ENCODE data around the gene KRTAP19-8. TPM values are rescaled to one million over a fixed set of nuclear protein-coding genes. Genes with fewer than 3 reads are reported as not detected.

KRTAP19-8 gene
- total RNA-seq, 1 experiment from 2014 or later: not detected

- POLR2A ChIA-PET: no interaction called here
- peaks cover 19% of the 10 kb centered on the region; the same call in 1 of the 2 replicates for H3K9me3 Mint-ChIP-seq
Observed at GRCh38 chr21:31078216-31078615, 39.9 kb upstream of the KRTAP19-8 start.

More at GRCh38 chr21:31078216-31078615, 39.9 kb upstream of the KRTAP19-8 start:
- Mint-ChIP-seq H3K36me3 (no peaks in the 10 kb centered on the region), H3K4me1 (no peaks in the 10 kb centered on the region), H3K27ac (no peak overlapping the region), H3K27me3 (ENCODE audit: low read depth) (no peaks in the 10 kb centered on the region), H3K4me3 (no peak overlapping the region)
- TF ChIP-seq ZNF396 (CRISPR knock-in tag; IDR thresholded peaks at IDR 0.05; ENCODE audit: borderline replicate concordance) (no peak), TP53 (CRISPR knock-in tag; IDR thresholded peaks at IDR 0.05) (no peak), USF1 (CRISPR knock-in tag; IDR thresholded peaks at IDR 0.05) (no peak), MLX (CRISPR knock-in tag; IDR thresholded peaks at IDR 0.05) (no peak), HMGA2 (CRISPR knock-in tag; IDR thresholded peaks at IDR 0.05) (no peak), ATF3 (CRISPR knock-in tag; conservative IDR thresholded peaks at IDR 0.05) (no peak), ATF6 (CRISPR knock-in tag; IDR thresholded peaks at IDR 0.05) (no peak), ATF2 (CRISPR knock-in tag; IDR thresholded peaks at IDR 0.05; ENCODE audit: borderline replicate concordance, low read depth) (no peak), NFATC4 (CRISPR knock-in tag; IDR thresholded peaks at IDR 0.05) (no peak), ATF1 (CRISPR knock-in tag; IDR thresholded peaks at IDR 0.05) (no peak), CDX4 (CRISPR knock-in tag; IDR thresholded peaks at IDR 0.05; ENCODE audit: borderline replicate concordance) (no peak), STAT6 (CRISPR knock-in tag; conservative IDR thresholded peaks at IDR 0.05; ENCODE audit: low read depth) (no peak), ZNF317 (CRISPR knock-in tag; IDR thresholded peaks at IDR 0.05; ENCODE audit: borderline replicate concordance, low read depth) (no peak), NFYB (CRISPR knock-in tag; conservative IDR thresholded peaks at IDR 0.05; ENCODE audit: low read depth) (no peak), FOXK1 (CRISPR knock-in tag; IDR thresholded peaks at IDR 0.05) (no peak), KAT7 (CRISPR knock-in tag; IDR thresholded peaks at IDR 0.05; ENCODE audit: borderline replicate concordance) (no peak), ETV6 (CRISPR knock-in tag; IDR thresholded peaks at IDR 0.05) (no peak), RELA (CRISPR knock-in tag; IDR thresholded peaks at IDR 0.05; ENCODE audit: borderline replicate concordance) (no peak), TEAD4 (CRISPR knock-in tag; IDR thresholded peaks at IDR 0.05) (no peak)
- CTCF ChIA-PET: no interaction called here
- no peak for DNase-seq (ENCODE audit: low spot score)
- no peak for ATAC-seq
